Measurements from ENCODE around the gene FAM217B. TPM values are rescaled to one million over a fixed set of nuclear protein-coding genes. Genes with fewer than 3 reads are reported as not detected.

FAM217B gene
- total RNA-seq, 1 experiment from 2014 or later = 8.1 TPM

- no TSS peak for BruUV-seq (replicated peaks)
- CTCF ChIA-PET = no interaction called here
These were observed 36.1 kb downstream of the FAM217B start for GRCh38 chr20:59976156-59976782.

More at GRCh38 chr20:59976156-59976782, 36.1 kb downstream of the FAM217B start:
- intact Hi-C loops (cut with micrococcal nuclease) = no loop called here
- DNase-seq (ENCODE audit: low read depth, low spot score) = no peak
- no peak overlapping the region for H2AFZ ChIP-seq (ENCODE audit: low read depth, low read length, poor library complexity, severe bottlenecking)
- POLR2A ChIA-PET = no interaction called here
- no peaks in the 10 kb centered on the region for H3K9me2 ChIP-seq (ENCODE audit: insufficient read depth)
- H3K9me3 ChIP-seq (ENCODE audit: control insufficient read depth in 1 of 2, insufficient read depth in 1 of 2, low read depth in 1 of 2, low read length in 2 of 2) = no peaks in the 10 kb centered on the region
- H3K27ac ChIP-seq (ENCODE audit: low read depth, low read length) = no peak overlapping the region
- H4K20me1 ChIP-seq (ENCODE audit: insufficient read depth) = no peaks in the 10 kb centered on the region
- no peak for ATAC-seq
- H3K4me3 ChIP-seq (replicated peaks in 1 of 2; ENCODE audit: low read depth in 1 of 2, low read length in 2 of 2) = no peak overlapping the region
- no peaks in the 10 kb centered on the region for H3K27me3 ChIP-seq (ENCODE audit: insufficient read depth, low read length)
- RAD21 ChIA-PET (ENCODE audit: low non-redundant PET in 1 of 2, low total read pairs in 2 of 2, uncharacterized antibody in 2 of 2, unreplicated experiment in 2 of 2) = no interaction called here
- H3K9ac ChIP-seq (ENCODE audit: low read length) = no peak overlapping the region
- TF ChIP-seq REST (IDR thresholded peaks at IDR 0.05; ENCODE audit: low read depth) = no peak
- TF ChIP-seq SP1 (IDR thresholded peaks at IDR 0.05; ENCODE audit: low read depth) = no peak
- no peak for TF ChIP-seq ATF3 (IDR thresholded peaks at IDR 0.05)
- no peak for TF ChIP-seq CBX3 (IDR thresholded peaks at IDR 0.05; ENCODE audit: low read depth)
- no peak for TF ChIP-seq POLR2A (IDR thresholded peaks at IDR 0.05; ENCODE audit: borderline replicate concordance, extremely low read depth, insufficient read depth, insufficient read length)
- no peak for TF ChIP-seq EZH2phosphoT487 (IDR thresholded peaks at IDR 0.05; ENCODE audit: borderline replicate concordance)
- TF ChIP-seq YY1 (IDR thresholded peaks at IDR 0.05; ENCODE audit: extremely low read depth, insufficient replicate concordance, low read depth, low read length) = no peak
- TF ChIP-seq TCF7L2 (IDR thresholded peaks at IDR 0.05; ENCODE audit: borderline replicate concordance, extremely low read depth, insufficient read depth, insufficient read length) = no peak
- TF ChIP-seq ZNF274 (IDR thresholded peaks at IDR 0.05; ENCODE audit: low read depth, low read length) = no peak
- TF ChIP-seq POLR2AphosphoS5 (IDR thresholded peaks at IDR 0.05; ENCODE audit: low read depth, low read length) = no peak
- TF ChIP-seq SRF (IDR thresholded peaks at IDR 0.05; ENCODE audit: low read depth) = no peak
- TF ChIP-seq RAD21 (IDR thresholded peaks at IDR 0.05; ENCODE audit: low read depth) = no peak
- no peak for TF ChIP-seq EGR1 (IDR thresholded peaks at IDR 0.05; ENCODE audit: low read depth)
- no peak for TF ChIP-seq JUND (IDR thresholded peaks at IDR 0.05)
- TF ChIP-seq ZBTB33 (IDR thresholded peaks at IDR 0.05; ENCODE audit: extremely low read depth, insufficient replicate concordance, low read length) = no peak
- TF ChIP-seq SIN3A (IDR thresholded peaks at IDR 0.05; ENCODE audit: low read depth) = no peak
- TF ChIP-seq ELF1 (IDR thresholded peaks at IDR 0.05; ENCODE audit: borderline replicate concordance, low read depth) = no peak
- no peak for TF ChIP-seq FOSL1 (IDR thresholded peaks at IDR 0.05; ENCODE audit: low read depth)
- no peak for TF ChIP-seq MAX (IDR thresholded peaks at IDR 0.05)
- no peak for TF ChIP-seq EZH2 (IDR thresholded peaks at IDR 0.05)
- H3K4me1 ChIP-seq (ENCODE audit: control insufficient read depth in 1 of 2, insufficient read depth in 2 of 2, low read length in 2 of 2) = no peaks in the 10 kb centered on the region
- H3K36me3 ChIP-seq (ENCODE audit: control insufficient read depth in 1 of 2, insufficient read depth in 2 of 2, low read length in 2 of 2) = no peaks in the 10 kb centered on the region
- H3K4me2 ChIP-seq (ENCODE audit: low read length) = no peak overlapping the region
- H3K79me2 ChIP-seq (ENCODE audit: insufficient read depth, low read length) = no peaks in the 10 kb centered on the region

All from HCT116 (cell line).